GM12873 (cell line): ENCODE data around the gene LAD1.

ENCODE experiments used
- TF ChIP-seq, protein P1 (sequence below): IDR thresholded peaks from 2 replicates; pipeline ENCODE4 v1.5.1; 2012; ENCODE audit warnings: low read depth, mild to moderate bottlenecking, moderate library complexity, low read length, control low read depth; ENCODE audit not compliant: insufficient read depth; ENCODE audit errors: missing control alignments

LAD1 gene

DNA sequence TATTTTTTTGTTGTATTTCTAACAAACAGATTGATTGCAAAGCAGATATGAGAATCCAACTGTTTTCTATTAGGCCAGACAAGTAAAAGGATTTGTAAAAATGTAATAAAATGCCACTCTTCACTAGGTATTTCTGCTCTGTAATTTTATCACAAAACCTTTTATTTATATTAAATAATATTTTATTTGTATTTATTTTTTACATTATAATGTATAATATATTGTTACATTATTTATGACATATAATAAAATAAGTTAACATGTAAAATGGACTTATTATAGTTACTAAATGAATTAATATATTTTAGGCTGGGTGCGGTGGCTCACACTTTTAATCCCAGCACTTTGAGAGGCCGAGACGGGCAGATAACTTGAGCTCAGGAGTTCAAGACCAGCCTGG is 35.1 kb upstream of the LAD1 start:
- TF ChIP-seq, protein P1, sequence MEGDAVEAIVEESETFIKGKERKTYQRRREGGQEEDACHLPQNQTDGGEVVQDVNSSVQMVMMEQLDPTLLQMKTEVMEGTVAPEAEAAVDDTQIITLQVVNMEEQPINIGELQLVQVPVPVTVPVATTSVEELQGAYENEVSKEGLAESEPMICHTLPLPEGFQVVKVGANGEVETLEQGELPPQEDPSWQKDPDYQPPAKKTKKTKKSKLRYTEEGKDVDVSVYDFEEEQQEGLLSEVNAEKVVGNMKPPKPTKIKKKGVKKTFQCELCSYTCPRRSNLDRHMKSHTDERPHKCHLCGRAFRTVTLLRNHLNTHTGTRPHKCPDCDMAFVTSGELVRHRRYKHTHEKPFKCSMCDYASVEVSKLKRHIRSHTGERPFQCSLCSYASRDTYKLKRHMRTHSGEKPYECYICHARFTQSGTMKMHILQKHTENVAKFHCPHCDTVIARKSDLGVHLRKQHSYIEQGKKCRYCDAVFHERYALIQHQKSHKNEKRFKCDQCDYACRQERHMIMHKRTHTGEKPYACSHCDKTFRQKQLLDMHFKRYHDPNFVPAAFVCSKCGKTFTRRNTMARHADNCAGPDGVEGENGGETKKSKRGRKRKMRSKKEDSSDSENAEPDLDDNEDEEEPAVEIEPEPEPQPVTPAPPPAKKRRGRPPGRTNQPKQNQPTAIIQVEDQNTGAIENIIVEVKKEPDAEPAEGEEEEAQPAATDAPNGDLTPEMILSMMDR = no peak

- TF ChIP-seq, protein P1 = no peak
These were observed 34.5 kb upstream of the LAD1 start for GRCh38 chr1:201433609-201434008.

DNA sequence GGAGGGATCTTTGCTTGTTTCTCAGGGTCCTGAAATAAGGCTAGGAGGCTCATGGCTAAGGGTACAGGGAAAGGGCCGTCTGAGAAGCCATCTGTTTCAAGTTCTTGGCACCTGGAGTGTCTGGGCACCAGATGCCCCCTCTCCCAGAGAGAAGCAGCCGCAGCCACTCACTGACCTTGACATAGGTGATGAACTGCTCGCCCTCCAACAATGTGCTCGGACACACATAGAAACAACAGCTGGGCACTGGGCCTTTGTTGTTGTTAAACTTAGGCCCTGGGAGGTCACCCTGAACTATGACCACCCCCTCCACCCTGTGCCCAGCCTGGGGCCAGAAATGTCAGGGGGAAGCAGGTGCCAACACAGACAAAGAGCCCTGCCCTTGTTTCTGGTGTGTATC is 31.7 kb upstream of the LAD1 start:
- TF ChIP-seq, protein P1 = no peak

- TF ChIP-seq, protein P1 = no peak
These were observed 30.8 kb upstream of the LAD1 start for GRCh38 chr1:201429736-201430501.

DNA sequence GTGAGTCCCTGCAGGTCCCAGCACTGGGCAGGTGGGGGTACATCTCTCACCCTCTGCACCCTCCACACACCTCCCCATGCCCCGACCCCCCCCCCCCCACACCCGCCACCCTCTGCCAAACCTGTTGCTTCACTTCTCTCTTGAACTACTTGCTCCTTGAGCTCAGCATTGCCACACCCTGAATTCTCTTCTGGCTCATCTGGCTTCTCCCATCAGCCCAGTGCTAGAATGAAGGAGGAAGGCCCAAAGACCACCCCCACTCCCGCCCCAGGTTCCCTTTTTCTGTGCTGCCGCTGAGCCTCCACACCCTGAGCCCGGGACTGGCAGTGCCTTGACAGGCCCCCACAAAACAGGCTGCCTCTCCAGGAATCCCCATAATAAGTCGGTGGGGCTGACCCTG is 28.8 kb upstream of the LAD1 start:
- TF ChIP-seq, protein P1 = no peak

- TF ChIP-seq, protein P1 = no peak
These were observed 27.6 kb upstream of the LAD1 start for GRCh38 chr1:201426479-201427310.

DNA sequence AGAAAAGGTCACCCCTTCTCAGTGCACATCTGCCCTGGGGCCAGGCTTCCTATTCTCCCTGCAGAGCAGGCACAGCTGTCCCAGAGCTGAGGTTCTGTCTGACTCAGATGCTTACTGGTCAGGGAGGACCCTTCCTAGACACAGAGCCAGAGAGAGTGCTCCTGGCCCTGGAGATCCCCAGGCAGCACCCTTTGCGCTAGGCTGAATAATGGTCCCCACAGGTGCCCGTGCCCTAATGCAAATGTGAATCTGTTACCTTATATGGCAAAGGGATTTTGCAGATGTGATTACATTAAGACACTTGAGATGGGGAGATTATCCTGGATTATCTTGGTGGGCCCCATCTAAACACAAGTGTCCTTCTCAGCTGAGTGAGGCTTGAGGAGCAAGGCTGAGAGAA is 25.0 kb upstream of the LAD1 start:
- TF ChIP-seq, protein P1 = no peak
